ENCODE data around the gene SLC16A10. TPM values are rescaled to one million over a fixed set of nuclear protein-coding genes. Genes with fewer than 3 reads are reported as not detected.

SLC16A10 gene
- total RNA-seq, 6 donors from 2014 or later = 8.7 to 94.4 (median 18.9) TPM

- peak; percentile 68 to 83 for ATAC-seq (ENCODE audit: low FRiP score in 2 of 2)
- H3K4me3 ChIP-seq = no peak overlapping the region
- no peaks in the 10 kb centered on the region for H3K27me3 ChIP-seq
- 32 to 47% methylated on average over 1 of the region's 1 CpG for WGBS, 2 donors
- no peak for DNase-seq
- no peaks in the 10 kb centered on the region for H3K9me3 ChIP-seq
- H3K36me3 ChIP-seq = no peaks in the 10 kb centered on the region
- TF ChIP-seq POLR2A (IDR thresholded peaks at IDR 0.05) (no peak), EP300 (IDR thresholded peaks at IDR 0.05) (peak in 1 of 4 donors; percentile 15), POLR2AphosphoS5 (IDR thresholded peaks at IDR 0.05) (no peak), CTCF (IDR thresholded peaks at IDR 0.05) (peak; percentile 52 to 73 (median 64))
- H3K4me1 ChIP-seq = no peaks in the 10 kb centered on the region
- H3K27ac ChIP-seq = no peak overlapping the region
Measured at GRCh38 chr6:111210194-111210728, 123.0 kb downstream of the SLC16A10 start.

- Histone ChIP-seq H3K9me3 (no peaks in the 10 kb centered on the region), H3K36me3 (no peaks in the 10 kb centered on the region), H3K4me1 (no peaks in the 10 kb centered on the region), H3K27ac (no peak overlapping the region), H3K27me3 (no peaks in the 10 kb centered on the region), H3K4me3 (no peak overlapping the region)
- no peak for ATAC-seq (ENCODE audit: low FRiP score in 2 of 2)
- no peak for DNase-seq
- TF ChIP-seq POLR2AphosphoS5 (IDR thresholded peaks at IDR 0.05) = no peak
- TF ChIP-seq EP300 (IDR thresholded peaks at IDR 0.05) = no peak
- no peak for TF ChIP-seq POLR2A (IDR thresholded peaks at IDR 0.05)
- TF ChIP-seq CTCF (IDR thresholded peaks at IDR 0.05) = no peak
- 65 to 76% methylated on average over 6 of the region's 6 CpGs for WGBS, 2 donors
Measured at GRCh38 chr6:111211411-111212030, 124.2 kb downstream of the SLC16A10 start.

GRCh38 chr6:111212625-111213024 lies 125.3 kb downstream of the SLC16A10 start:
- H3K9me3 ChIP-seq = no peaks in the 10 kb centered on the region
- ATAC-seq (ENCODE audit: low FRiP score in 2 of 2) (no peak), DNase-seq (no peak)
- TF ChIP-seq EP300 (IDR thresholded peaks at IDR 0.05) = no peak
- TF ChIP-seq CTCF (IDR thresholded peaks at IDR 0.05) = no peak
- TF ChIP-seq POLR2AphosphoS5 (IDR thresholded peaks at IDR 0.05) = no peak
- no peak for TF ChIP-seq POLR2A (IDR thresholded peaks at IDR 0.05)
- 80 to 90% methylated on average over 3 of the region's 3 CpGs for WGBS, 2 donors
- H3K27me3 ChIP-seq = no peaks in the 10 kb centered on the region
- H3K4me3 ChIP-seq = no peak overlapping the region
- H3K36me3 ChIP-seq = no peaks in the 10 kb centered on the region
- no peak overlapping the region for H3K27ac ChIP-seq
- H3K4me1 ChIP-seq = no peaks in the 10 kb centered on the region

- DNase-seq (no peak), ATAC-seq (ENCODE audit: low FRiP score in 2 of 2) (no peak)
- Histone ChIP-seq H3K27ac (no peak overlapping the region), H3K36me3 (no peaks in the 10 kb centered on the region), H3K9me3 (no peaks in the 10 kb centered on the region), H3K27me3 (no peaks in the 10 kb centered on the region), H3K4me1 (no peaks in the 10 kb centered on the region), H3K4me3 (no peak overlapping the region)
- TF ChIP-seq CTCF (IDR thresholded peaks at IDR 0.05) = no peak
- TF ChIP-seq EP300 (IDR thresholded peaks at IDR 0.05) = no peak
- no peak for TF ChIP-seq POLR2A (IDR thresholded peaks at IDR 0.05)
- TF ChIP-seq POLR2AphosphoS5 (IDR thresholded peaks at IDR 0.05) = no peak
- 46 to 52% methylated on average over 1 of the region's 1 CpG for WGBS, 2 donors
Measured at GRCh38 chr6:111215131-111215530, 127.8 kb downstream of the SLC16A10 start.

- DNase-seq (no peak), ATAC-seq (ENCODE audit: low FRiP score in 2 of 2) (no peak)
- Histone ChIP-seq H3K27ac (no peak overlapping the region), H3K9me3 (no peaks in the 10 kb centered on the region), H3K27me3 (no peaks in the 10 kb centered on the region), H3K36me3 (no peaks in the 10 kb centered on the region), H3K4me1 (no peaks in the 10 kb centered on the region), H3K4me3 (no peak overlapping the region)
- TF ChIP-seq POLR2A (IDR thresholded peaks at IDR 0.05) = no peak
- no peak for TF ChIP-seq POLR2AphosphoS5 (IDR thresholded peaks at IDR 0.05)
- no peak for TF ChIP-seq CTCF (IDR thresholded peaks at IDR 0.05)
- TF ChIP-seq EP300 (IDR thresholded peaks at IDR 0.05) = no peak
- WGBS, 2 donors = 95 to 97% methylated on average over 6 of the region's 6 CpGs
Measured at GRCh38 chr6:111219785-111220184, 132.5 kb downstream of the SLC16A10 start.

All from upper lobe of left lung (tissue), 6 donors.